SH-SY5Y (cell line): ENCODE measurements around the gene GAS2.

Experiments
- GATA2 ChIP-seq: IDR thresholded peaks from 2 replicates; pipeline ENCODE4 v1.6.1; 2011; ENCODE audit warnings: mild to moderate bottlenecking, low read depth, low read length
- GATA3 ChIP-seq: IDR thresholded peaks from 2 replicates; pipeline ENCODE4 v1.6.1; 2011; ENCODE audit warnings: low read depth, mild to moderate bottlenecking, low read length, moderate library complexity

- TF ChIP-seq GATA3 (no peak), GATA2 (no peak)
These were observed 18.7 kb downstream of the GAS2 start for GRCh38 chr11:22685111-22685510.
